Measurements from ENCODE around the gene NKX2-2.

NKX2-2 gene

DNA sequence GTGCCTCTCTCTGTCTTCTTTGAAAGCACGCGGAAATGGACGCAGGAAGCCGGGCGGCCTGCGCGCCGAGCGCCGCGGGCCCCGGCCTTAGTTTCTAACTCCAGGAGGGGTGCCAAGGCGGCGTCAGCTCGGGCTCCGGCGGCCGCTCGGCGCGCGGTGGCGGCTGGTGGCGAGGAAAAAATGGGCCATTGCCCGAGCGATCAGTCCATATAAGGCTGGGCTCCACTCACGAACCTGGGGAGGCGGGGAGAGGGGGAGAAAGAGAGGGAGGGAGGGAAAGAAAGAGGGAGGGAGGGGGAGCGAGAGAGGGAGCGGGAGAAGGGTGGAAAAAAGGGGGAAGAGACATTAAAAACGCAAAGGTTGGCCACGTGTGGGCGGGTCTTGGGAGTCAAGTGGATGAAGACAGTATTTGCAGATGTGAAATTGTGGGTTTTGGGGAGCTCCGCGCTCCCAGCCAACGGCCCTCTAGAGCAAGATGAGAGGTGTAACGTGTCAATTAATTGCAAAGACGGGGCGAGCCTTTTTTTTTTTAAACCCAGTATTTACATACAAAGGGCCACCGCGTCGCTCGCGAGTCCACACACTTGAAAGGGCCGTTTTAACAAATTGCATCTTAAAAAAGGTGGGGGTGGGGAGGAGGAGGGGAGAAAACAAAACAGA lies at the start of gene NKX2-2:
NKX2-2 (minus strand) TSS at position 184 of the 660 bp plus-strand sequence. CDS start 395 bp downstream, outside the sequence.
- TF ChIP-seq, protein P1, sequence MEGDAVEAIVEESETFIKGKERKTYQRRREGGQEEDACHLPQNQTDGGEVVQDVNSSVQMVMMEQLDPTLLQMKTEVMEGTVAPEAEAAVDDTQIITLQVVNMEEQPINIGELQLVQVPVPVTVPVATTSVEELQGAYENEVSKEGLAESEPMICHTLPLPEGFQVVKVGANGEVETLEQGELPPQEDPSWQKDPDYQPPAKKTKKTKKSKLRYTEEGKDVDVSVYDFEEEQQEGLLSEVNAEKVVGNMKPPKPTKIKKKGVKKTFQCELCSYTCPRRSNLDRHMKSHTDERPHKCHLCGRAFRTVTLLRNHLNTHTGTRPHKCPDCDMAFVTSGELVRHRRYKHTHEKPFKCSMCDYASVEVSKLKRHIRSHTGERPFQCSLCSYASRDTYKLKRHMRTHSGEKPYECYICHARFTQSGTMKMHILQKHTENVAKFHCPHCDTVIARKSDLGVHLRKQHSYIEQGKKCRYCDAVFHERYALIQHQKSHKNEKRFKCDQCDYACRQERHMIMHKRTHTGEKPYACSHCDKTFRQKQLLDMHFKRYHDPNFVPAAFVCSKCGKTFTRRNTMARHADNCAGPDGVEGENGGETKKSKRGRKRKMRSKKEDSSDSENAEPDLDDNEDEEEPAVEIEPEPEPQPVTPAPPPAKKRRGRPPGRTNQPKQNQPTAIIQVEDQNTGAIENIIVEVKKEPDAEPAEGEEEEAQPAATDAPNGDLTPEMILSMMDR (IDR thresholded peaks at IDR 0.05; ENCODE audit: low read depth, low read length) = no peak
- H3K4me3 ChIP-seq (ENCODE audit: low read depth, low read length) = peak within 1 kb of the TSS; percentile 29

DNA sequence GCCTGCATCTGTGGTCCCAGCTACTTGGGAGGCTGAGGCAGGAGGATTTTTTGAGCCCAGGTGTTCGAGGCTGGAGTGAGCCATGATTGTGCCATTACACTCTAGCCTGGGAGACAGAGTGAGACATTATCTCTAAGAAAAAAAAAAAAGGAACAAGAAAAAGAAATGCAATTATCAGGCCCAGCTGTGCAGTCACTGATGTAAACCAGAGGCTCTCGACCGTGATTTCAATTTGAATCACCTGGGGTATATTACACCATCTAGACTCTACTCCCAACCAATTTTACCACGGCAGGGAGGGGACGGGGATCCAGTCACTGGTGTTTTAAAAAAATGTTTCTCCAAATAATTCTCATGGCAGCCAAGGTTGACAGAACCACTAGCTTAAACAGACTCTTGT lies 48.8 kb upstream of the NKX2-2 start:
- TF ChIP-seq, protein P1 (IDR thresholded peaks at IDR 0.05; ENCODE audit: low read depth, low read length) = no peak
- no peak overlapping the region for H3K4me3 ChIP-seq (ENCODE audit: low read depth, low read length)

DNA sequence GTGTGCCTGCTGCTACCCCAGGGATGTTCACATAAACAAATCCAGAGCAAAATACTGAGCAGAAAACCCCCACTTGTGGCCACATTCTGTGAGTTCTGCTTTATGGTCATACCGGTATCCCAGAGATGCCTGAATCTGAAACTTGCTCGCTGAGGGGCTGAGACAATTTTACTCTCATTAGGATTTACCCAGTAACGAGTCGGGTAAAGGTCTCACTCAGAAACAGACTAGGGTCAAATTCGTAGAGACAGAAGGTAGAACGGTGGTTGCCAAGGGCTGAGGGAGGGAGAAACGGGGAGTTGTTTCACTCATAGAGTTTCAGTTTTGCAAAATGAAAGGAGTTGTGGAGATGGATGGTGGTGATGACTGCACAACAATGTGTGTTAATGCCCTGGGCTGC lies 45.4 kb upstream of the NKX2-2 start:
- TF ChIP-seq, protein P1 (IDR thresholded peaks at IDR 0.05; ENCODE audit: low read depth, low read length) = no peak

DNA sequence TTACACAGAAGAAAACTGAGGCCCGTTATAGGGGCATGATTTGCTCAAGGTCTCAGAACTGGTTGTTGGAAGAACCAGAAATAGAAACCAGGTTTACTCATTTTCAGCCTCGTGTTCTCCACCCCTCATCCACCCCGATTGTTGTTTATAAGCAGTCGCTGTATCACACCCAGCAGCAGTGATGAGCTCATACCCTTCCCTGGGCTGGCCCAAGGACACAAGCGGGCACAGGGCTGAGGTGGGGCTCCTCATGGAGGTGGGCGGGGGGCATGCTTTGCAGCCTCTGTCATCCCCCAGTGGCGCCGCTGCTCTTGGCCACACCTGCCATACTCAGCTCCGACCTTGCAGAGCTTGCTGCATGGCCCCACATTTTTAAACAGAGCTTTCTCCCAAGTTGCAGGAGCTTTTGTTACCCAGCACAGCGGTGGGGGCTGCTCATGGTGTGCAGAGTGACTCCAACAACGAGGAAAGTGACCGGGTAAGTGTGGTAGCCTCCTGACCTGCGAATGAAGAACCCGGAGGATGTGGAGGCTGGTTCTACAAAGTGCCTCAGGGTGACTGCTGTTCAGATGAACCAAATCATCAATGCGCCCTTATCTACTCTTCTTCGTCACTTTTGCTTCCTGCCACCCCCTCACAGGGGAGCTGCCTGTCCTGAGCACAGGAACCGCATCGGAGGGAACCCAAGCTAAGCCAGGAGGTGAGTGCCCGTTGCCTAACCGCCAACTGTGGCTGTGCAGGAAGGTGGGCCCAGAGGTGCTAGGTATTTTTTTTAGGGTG lies 43.6 kb upstream of the NKX2-2 start:
- TF ChIP-seq, protein P1 (IDR thresholded peaks at IDR 0.05; ENCODE audit: low read depth, low read length) = no peak
- H3K4me3 ChIP-seq (ENCODE audit: low read depth, low read length) = no peak overlapping the region

More for the DNA sequence above, 45.4 kb upstream of the NKX2-2 start:
- H3K4me3 ChIP-seq (ENCODE audit: low read depth, low read length) = no peak overlapping the region

DNA sequence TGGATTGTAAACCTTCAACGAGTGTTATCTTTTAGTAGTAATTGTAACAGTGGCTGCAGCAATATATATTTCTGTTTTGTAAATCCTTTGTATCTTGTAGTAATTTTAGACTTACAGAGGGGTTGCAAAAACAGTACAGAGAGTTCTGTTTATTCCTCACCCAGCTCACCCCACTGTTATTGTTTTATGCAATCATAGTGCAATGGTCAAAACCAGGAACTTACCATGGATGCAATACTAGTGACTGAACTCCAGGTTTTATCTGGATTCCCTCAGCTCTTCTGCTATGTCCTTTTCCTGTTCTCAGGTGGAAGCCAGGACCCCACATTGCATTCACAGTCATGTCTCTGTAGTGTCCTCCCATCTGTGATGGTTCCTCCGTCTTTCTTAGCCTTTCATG lies 42.5 kb upstream of the NKX2-2 start:
- TF ChIP-seq, protein P1 (IDR thresholded peaks at IDR 0.05; ENCODE audit: low read depth, low read length) = no peak
- H3K4me3 ChIP-seq (ENCODE audit: low read depth, low read length) = no peak overlapping the region

DNA sequence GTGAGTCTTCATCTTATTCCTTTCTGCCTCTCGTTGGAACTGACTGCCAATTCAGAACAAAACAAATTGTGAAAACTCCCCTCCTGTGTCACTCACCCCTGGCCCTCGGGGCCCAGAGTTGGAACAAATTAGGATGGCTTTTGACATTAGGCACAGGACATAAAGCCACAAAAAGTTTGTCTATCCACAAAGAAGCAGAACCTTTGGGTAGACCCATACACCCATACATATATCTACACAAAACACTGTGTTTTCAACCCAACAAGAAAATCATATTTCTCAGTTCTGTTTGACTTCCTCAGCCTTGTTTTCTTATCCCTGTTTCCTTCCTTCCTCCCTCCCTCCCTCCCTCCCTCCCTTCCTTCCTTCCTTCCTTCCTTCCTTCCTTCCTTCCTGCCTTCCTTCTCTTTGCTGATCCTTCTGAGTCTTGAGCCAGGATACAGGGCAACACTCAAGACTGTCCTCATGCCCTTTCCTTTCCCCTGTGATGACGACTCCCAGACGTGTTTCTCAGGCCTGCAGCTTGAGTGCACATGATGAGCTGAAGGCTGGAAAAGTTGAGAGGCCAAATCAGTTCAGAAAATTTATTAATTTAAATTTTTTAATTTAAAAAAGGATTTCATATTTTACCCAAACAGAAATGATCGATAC lies 41.7 kb upstream of the NKX2-2 start:
- TF ChIP-seq, protein P1 (IDR thresholded peaks at IDR 0.05; ENCODE audit: low read depth, low read length) = no peak
- no peak overlapping the region for H3K4me3 ChIP-seq (ENCODE audit: low read depth, low read length)

DNA sequence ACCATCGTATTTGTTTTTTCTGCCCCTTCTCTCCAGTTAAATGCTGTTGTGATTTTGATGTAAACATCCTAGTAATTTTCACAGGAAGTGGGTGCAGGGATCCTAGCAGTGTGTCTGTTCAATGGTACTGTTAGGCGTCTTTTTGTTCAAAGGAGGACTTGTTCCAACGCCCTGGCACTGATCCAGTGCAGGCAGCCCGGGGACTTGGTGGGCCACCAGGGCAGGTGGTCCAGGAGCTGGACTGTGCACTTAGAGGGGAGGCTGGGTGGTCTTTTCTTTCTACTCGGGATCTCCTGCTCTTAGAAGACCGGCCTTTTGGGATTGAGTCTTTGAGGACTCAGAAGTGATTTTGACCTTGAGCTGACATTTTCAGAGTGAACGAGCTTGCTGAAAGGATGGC lies 41.1 kb upstream of the NKX2-2 start:
- TF ChIP-seq, protein P1 (IDR thresholded peaks at IDR 0.05; ENCODE audit: low read depth, low read length) = no peak
- no peak overlapping the region for H3K4me3 ChIP-seq (ENCODE audit: low read depth, low read length)

Data from WI38 (cell line).